Common myeloid progenitor, CD34-positive (primary cell): ENCODE data around the gene DDX39A.

Experiments
- CTCF ChIA-PET: fragments of 350-600 bp; sonication (Branson Sonifier 250); formaldehyde crosslinking; loops from one replicate; lab custom pipeline; 2021; ENCODE audit warnings: antibody characterized with exemption; lab: Charles Lee
- POLR2A ChIA-PET: fragments of 350-600 bp; sonication (Branson Sonifier 250); formaldehyde crosslinking; loops from one replicate; lab custom pipeline; 2021; ENCODE audit warnings: antibody characterized with exemption; lab: Charles Lee
- DNase-seq, 3 donors: peaks; one replicate each; pipeline versions ENCODE4 v3.0.0 to v3.0.0-alpha.2; 2013
- H3K27ac ChIP-seq, 2 experiments: 1 replicate in 1 of 2; 2 replicates in 1 of 2; pipeline ENCODE4 v1.7.0; 2013; ENCODE audit warnings: inconsistent platforms in 2 of 2, low read length in 2 of 2, mild to moderate bottlenecking in 2 of 2, low read depth in 1 of 2, moderate library complexity in 1 of 2; ENCODE audit not compliant: severe bottlenecking in 2 of 2, insufficient read depth in 1 of 2, poor library complexity in 1 of 2
- H3K27me3 ChIP-seq, 5 experiments: replicated peaks in 2 of 5; 1 replicate in 3 of 5; 2 replicates in 2 of 5; pipeline versions ENCODE4 v1.6.1 to v1.7.0; 2013; ENCODE audit warnings: low read length in 4 of 5, mild to moderate bottlenecking in 2 of 5, moderate library complexity in 2 of 5, inconsistent platforms in 1 of 5; ENCODE audit not compliant: insufficient read depth in 5 of 5, control insufficient read depth in 4 of 5
- H3K36me3 ChIP-seq, 4 experiments: 1 replicate in 2 of 4; 2 replicates in 2 of 4; pipeline versions ENCODE4 v1.6.1 to v1.7.0; 2013; ENCODE audit warnings: low read length in 3 of 4, control low read depth in 1 of 4, mild to moderate bottlenecking in 1 of 4; ENCODE audit not compliant: control insufficient read depth in 4 of 4, insufficient read depth in 4 of 4
- H3K4me1 ChIP-seq, 4 experiments: 1 replicate in 3 of 4; 2 replicates in 1 of 4; pipeline versions ENCODE4 v1.6.1 to v1.7.1; 2013; ENCODE audit warnings: low read length in 3 of 4, mild to moderate bottlenecking in 3 of 4, control low read depth in 1 of 4, inconsistent platforms in 1 of 4, moderate library complexity in 1 of 4; ENCODE audit not compliant: control insufficient read depth in 4 of 4, insufficient read depth in 4 of 4; ENCODE audit errors: control extremely low read depth in 1 of 4
- H3K4me3 ChIP-seq, 7 experiments: 1 replicate in 4 of 7; 2 replicates in 3 of 7; pipeline versions ENCODE4 v1.5.1 to v1.7.0; 2013; ENCODE audit warnings: mild to moderate bottlenecking in 7 of 7, low read length in 6 of 7, moderate library complexity in 6 of 7, inconsistent platforms in 2 of 7, low read depth in 2 of 7, control low read depth in 1 of 7; ENCODE audit not compliant: insufficient read depth in 4 of 7, control insufficient read depth in 1 of 7; ENCODE audit errors: extremely low read depth in 1 of 7
- H3K9me3 ChIP-seq, 5 experiments: 1 replicate in 4 of 5; 2 replicates in 1 of 5; pipeline versions ENCODE4 v1.6.1 to v1.7.1; 2013; ENCODE audit warnings: low read length in 4 of 5, mild to moderate bottlenecking in 2 of 5, inconsistent platforms in 1 of 5, low read depth in 1 of 5, moderate library complexity in 1 of 5; ENCODE audit not compliant: control insufficient read depth in 4 of 5, insufficient read depth in 2 of 5; ENCODE audit errors: control extremely low read depth in 1 of 5
- WGBS: methylation state at CpG from one replicate; pipeline ENCODE4 v1.1.5; 2013; ENCODE audit not compliant: insufficient coverage; 5-methylcytosine and 5-hydroxymethylcytosine counted together

The DDX39A gene

DNA sequence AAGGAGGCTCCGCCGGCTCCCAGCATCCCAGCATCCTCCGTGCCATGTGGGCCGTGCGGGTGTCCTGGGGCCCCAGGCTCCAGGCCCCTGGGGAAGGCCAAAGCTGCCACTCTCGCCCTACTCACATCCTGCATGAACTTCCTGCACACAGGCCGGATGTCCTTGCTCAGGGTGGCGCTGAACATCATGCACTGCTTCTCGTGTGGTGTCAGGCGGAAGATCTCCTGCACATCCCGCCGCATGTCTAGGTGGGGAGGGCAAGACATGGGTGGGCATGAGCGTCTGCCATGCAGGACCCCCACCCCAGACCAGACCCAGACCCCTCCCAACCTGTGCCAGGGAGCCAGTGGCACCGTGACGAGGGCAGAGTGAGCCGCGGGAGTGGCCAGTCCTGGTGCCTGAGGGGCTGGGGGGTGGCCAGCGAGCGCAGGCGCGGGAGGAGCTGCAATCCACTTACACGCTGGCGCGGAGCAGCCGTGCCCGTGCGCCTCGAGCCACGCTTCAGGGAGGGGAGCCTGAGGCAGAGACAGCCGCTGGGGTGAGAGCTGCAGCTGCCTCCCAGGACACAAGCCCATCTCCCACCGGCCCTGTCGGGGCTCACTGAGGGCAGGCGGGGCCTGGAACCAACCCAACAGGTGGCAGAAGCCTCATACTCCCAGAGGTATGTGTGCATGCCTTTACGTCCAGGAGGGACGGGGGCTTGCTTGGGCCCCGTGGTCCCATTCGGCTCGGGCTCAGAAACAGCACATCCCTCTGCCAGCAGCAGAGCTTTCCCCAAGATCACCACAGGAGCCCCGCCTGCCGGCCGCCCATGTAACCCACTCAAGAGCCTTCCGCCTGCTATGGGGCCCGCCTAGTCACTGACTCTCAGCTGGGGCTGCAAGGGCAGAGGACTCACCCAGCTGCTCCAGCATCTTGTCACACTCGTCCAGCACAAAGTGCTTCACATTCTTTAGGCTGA lies 8.8 kb downstream of the DDX39A start:
- ChIA-PET CTCF (interaction anchor here (0.5 to 4.3 kb wide), 5 partner anchors 29 to 139 kb away, joined by 3 to 19 read pairs (median 4); partner anchors contain the start of gene ADGRE5), POLR2A (interaction anchor here (0.6 kb wide), 1 partner anchor 88 kb away, joined by 4 read pairs; no protein-coding TSS in a partner anchor)
- WGBS, result 93% methylated on average over 41 of the region's 44 CpGs
- peaks cover 0 to 7% (median 3%) of the 10 kb centered on the region in 4 experiments for H3K4me1 ChIP-seq
- no peak for DNase-seq
- H3K9me3 ChIP-seq, result no peaks in the 10 kb centered on the region
- no peak overlapping the region for H3K4me3 ChIP-seq
- peaks cover 21 to 86% (median 66%) of the 10 kb centered on the region in 4 experiments for H3K36me3 ChIP-seq
- H3K27ac ChIP-seq, result no peak overlapping the region
- H3K27me3 ChIP-seq, result no peaks in the 10 kb centered on the region

DNA sequence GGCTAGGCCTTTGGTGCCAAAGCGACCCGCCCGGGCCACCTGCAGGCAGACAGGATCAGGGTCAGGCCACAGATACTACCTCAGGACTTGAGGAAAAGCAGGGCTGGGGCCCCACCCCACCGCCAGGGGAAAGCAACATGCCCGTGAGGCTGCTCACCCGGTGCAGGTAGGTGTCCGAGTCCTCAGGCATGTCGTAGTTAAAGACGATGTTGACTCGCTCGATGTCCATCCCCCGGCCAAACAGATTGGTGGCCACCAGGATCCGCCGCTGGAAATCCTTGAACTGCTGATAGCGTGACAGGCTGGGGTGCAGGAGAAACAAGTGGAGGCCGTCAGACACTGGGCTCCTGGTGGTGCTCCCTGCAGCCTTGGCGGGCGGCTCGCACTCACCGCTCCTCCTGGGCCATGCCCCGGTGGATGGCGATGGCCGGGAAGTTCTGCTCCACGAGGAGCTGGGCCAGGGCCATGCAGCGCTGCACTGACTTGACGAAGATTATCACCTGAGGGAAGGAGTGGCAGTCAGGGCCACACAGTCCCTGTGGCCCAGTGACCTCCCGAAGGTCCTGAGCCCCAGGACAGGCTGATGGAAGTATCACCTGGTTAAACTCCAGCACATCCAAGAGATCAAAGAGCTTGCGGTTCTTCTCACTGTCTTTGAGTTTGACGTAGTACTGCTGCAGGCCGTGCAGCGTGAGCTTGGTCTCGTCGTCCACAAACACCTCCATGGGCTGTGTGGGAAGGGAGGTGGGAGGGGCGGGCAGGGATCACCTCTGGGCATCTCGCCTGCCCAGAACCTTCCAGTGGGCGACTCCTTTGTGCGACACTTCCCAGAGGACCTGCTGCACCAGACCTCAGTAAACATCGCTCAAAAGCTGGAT lies 9.8 kb downstream of the DDX39A start:
- H3K27ac ChIP-seq, result no peak overlapping the region
- peaks cover 0 to 7% (median 2%) of the 10 kb centered on the region in 4 experiments for H3K4me1 ChIP-seq
- ChIA-PET POLR2A (interaction anchor here (0.6 kb wide), 1 partner anchor 89 kb away, joined by 4 read pairs; no protein-coding TSS in a partner anchor), CTCF (no interaction called here)
- H3K9me3 ChIP-seq, result no peaks in the 10 kb centered on the region
- no peak overlapping the region for H3K4me3 ChIP-seq
- peak in 1 of 3 donors; percentile 35 for DNase-seq
- H3K36me3 ChIP-seq, result peaks cover 23 to 90% (median 71%) of the 10 kb centered on the region in 4 experiments
- H3K27me3 ChIP-seq, result no peaks in the 10 kb centered on the region
- WGBS, result 94% methylated on average over 38 of the region's 38 CpGs

DNA sequence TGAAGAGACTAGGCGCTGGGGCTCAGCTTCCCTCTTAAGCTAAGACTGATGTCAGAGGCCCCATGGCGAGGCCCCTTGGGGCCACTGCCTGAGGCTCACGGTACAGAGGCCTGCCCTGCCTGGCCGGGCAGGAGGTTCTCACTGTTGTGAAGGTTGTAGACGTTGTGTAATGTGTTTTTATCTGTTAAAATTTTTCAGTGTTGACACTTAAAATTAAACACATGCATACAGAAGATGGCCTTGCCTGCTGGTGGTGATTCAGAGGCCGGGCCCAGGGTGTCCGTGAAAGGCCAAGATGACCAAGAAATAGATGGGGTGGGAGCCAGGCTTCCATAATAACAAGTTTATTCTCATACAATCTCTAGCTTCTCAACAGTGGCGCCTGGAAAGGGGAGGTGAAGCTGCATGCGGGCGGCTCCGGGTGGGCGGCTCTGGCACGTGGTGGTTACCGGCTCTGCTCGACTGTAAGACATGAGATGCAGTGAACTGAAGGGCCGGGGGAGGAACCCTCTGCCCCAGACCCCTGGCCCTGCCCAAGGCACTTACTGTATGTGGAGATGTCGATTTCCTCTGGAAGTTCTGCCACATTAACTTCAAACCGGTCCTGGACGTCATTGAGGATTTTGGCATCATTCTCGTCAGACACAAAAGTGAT lies 10.5 kb downstream of the DDX39A start:
- H3K27ac ChIP-seq, result no peak overlapping the region
- WGBS, result 91% methylated on average over 14 of the region's 20 CpGs
- H3K9me3 ChIP-seq, result no peaks in the 10 kb centered on the region
- H3K36me3 ChIP-seq, result peaks cover 23 to 92% (median 74%) of the 10 kb centered on the region in 4 experiments
- DNase-seq, result no peak
- ChIA-PET POLR2A (interaction anchor here (0.6 kb wide), 2 partner anchors 262 to 608 kb away, joined by 3 to 5 read pairs; no protein-coding TSS in a partner anchor), CTCF (interaction anchor here (1.0 to 1.2 kb wide), 3 partner anchors 47 to 272 kb away, joined by 3 to 4 read pairs (median 3); partner anchors contain the start of gene ASF1B)
- H3K4me1 ChIP-seq, result peaks cover 0 to 7% (median 2%) of the 10 kb centered on the region in 4 experiments
- no peak overlapping the region for H3K4me3 ChIP-seq
- no peaks in the 10 kb centered on the region for H3K27me3 ChIP-seq

DNA sequence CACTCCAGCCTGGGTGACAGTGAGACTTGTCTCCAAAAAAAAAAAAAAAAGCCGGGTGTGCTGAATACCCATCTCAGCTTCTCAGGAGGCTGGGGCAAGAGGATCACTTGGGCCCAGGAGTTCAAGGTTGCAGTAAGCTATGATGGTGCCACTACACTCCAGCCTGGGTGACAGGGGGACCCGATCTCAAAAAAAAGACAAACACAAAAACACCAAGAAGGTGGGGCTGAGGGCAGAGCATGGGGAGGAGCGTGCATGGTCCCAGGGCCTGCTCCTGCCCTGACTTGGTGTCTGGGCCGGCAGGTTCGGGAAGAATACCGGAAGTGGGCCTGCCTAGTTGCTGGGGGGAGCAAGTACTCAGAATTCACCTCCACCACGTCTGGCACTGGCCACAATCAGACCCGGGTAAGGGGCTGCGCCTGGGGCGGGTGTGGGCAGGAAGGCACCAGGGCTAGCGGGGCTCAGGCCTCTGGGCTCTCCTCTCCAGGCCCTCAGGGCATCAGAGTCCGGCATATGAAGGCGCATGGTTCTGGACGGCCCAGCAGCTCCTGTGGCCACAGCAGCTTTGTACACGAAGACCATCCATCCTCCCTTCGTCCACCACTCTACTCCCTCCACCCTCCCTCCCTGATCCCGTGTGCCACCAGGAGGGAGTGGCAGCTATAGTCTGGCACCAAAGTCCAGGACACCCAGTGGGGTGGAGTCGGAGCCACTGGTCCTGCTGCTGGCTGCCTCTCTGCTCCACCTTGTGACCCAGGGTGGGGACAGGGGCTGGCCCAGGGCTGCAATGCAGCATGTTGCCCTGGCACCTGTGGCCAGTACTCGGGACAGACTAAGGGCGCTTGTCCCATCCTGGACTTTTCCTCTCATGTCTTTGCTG lies 11.3 kb downstream of the DDX39A start:
- no peak overlapping the region for H3K27ac ChIP-seq
- H3K4me3 ChIP-seq, result no peak overlapping the region
- H3K9me3 ChIP-seq, result no peaks in the 10 kb centered on the region
- DNase-seq, result peak in 1 of 3 donors; percentile 36
- ChIA-PET POLR2A (interaction anchor here (0.6 to 1.4 kb wide), 5 partner anchors 28 to 607 kb away, joined by 3 to 6 read pairs (median 5); no protein-coding TSS in a partner anchor), CTCF (interaction anchor here (1.0 to 2.9 kb wide), 8 partner anchors 8 to 271 kb away, joined by 3 to 19 read pairs (median 4); partner anchors contain the start of gene ASF1B)
- peaks cover 23 to 92% (median 74%) of the 10 kb centered on the region in 4 experiments for H3K36me3 ChIP-seq
- H3K27me3 ChIP-seq, result no peaks in the 10 kb centered on the region
- peaks cover 0 to 7% (median 2%) of the 10 kb centered on the region in 4 experiments for H3K4me1 ChIP-seq
- 92% methylated on average over 16 of the region's 20 CpGs for WGBS

DNA sequence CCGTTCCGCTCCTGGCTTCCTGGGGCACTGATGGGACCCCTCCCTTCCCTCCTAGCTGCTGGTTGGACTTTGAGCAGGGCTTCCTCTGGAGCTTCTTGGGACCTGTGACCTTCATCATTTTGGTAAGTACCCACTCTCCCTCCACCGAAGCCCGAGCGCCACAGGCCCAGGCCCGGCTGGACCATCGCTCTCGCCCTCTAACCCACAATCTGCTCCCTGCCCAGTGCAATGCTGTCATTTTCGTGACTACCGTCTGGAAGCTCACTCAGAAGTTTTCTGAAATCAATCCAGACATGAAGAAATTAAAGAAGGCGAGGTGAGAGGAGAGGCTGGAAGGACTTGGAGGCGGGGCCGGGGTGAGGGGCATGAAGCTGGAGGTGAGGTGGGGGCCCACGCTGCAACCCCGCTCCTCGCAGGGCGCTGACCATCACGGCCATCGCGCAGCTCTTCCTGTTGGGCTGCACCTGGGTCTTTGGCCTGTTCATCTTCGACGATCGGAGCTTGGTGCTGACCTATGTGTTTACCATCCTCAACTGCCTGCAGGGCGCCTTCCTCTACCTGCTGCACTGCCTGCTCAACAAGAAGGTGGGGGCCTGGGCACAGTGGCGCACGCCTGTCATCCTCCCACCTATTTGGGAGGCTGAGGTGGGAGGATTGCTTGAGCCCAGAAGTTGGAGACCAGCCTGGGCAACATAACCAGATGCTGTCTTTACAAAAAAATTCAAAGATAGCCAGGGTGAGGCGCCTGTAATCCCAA lies 12.3 kb downstream of the DDX39A start:
- H3K27me3 ChIP-seq, result no peaks in the 10 kb centered on the region
- POLR2A ChIA-PET, result interaction anchor here (0.6 to 2.3 kb wide), 6 partner anchors 11 to 45 kb away, joined by 4 to 6 read pairs (median 6); no protein-coding TSS in a partner anchor
- 95% methylated on average over 21 of the region's 27 CpGs for WGBS
- no peak overlapping the region for H3K4me3 ChIP-seq
- H3K9me3 ChIP-seq, result no peaks in the 10 kb centered on the region
- no peak for DNase-seq
- peak overlapping the region in 1 of 2 experiments; percentile 34 for H3K27ac ChIP-seq
- CTCF ChIA-PET, result interaction anchor here (0.9 to 2.9 kb wide), 17 partner anchors 9 to 269 kb away, joined by 3 to 19 read pairs (median 4); partner anchors contain the start of gene ADGRE5
- H3K36me3 ChIP-seq, result peaks cover 19 to 91% (median 73%) of the 10 kb centered on the region in 4 experiments
- H3K4me1 ChIP-seq, result peaks cover 0 to 7% (median 2%) of the 10 kb centered on the region in 4 experiments
